K562 (cell line): ENCODE data around the gene OBSL1. TPM values are rescaled to one million over a fixed set of nuclear protein-coding genes. Genes with fewer than 3 reads are reported as not detected.

ENCODE experiments used
- ARID2 ChIP-seq: fragments of 450-650 bp; IDR thresholded peaks from 2 replicates; pipeline ENCODE4 v1.6.1; 2017; ENCODE audit warnings: antibody characterized with exemption, mild to moderate bottlenecking
- BRD9 ChIP-seq: fragments of 450-650 bp; IDR thresholded peaks from 2 replicates; pipeline ENCODE4 v1.6.1; 2018; ENCODE audit warnings: low read depth; ENCODE audit not compliant: partially characterized antibody
- C11orf30 ChIP-seq: fragments of 450-650 bp; IDR thresholded peaks from 2 replicates; pipeline ENCODE4 v1.6.1; 2016; ENCODE audit warnings: low read depth, mild to moderate bottlenecking
- CEBPB ChIP-seq: fragments of 450-650 bp; IDR thresholded peaks from 2 replicates; pipeline ENCODE4 v1.6.1; 2016; ENCODE audit warnings: missing genetic modification characterization, missing compliant biosample characterization
- CHAMP1 ChIP-seq: fragments of 450-650 bp; IDR thresholded peaks from 2 replicates; pipeline ENCODE4 v1.6.1; 2016; ENCODE audit warnings: mild to moderate bottlenecking
- FOXJ2 ChIP-seq: fragments of 200-800 bp; sonication (Bioruptor generic); IDR thresholded peaks from 2 replicates; pipeline ENCODE4 v1.6.1; 2016; ENCODE audit warnings: missing genetic modification characterization, missing compliant biosample characterization
- HDAC3 ChIP-seq: fragments of 450-650 bp; IDR thresholded peaks from 2 replicates; pipeline ENCODE4 v1.6.1; 2018; ENCODE audit warnings: borderline replicate concordance, mild to moderate bottlenecking, moderate library complexity; ENCODE audit not compliant: partially characterized antibody
- HMGXB4 ChIP-seq: sonication (generic); formaldehyde crosslinking; IDR thresholded peaks from 2 replicates; pipeline ENCODE4 v1.8.1; 2023; ENCODE audit warnings: mild to moderate bottlenecking, missing genetic modification reagents
- KDM4B ChIP-seq, 2 experiments: fragments of 450-650 bp in 1 of 2; sonication (generic) in 1 of 2; IDR thresholded peaks; 2 replicates each; pipeline ENCODE4 v1.6.1; 2016 to 2017; ENCODE audit warnings: borderline replicate concordance in 2 of 2, antibody characterized with exemption in 1 of 2, low read depth in 1 of 2, mild to moderate bottlenecking in 1 of 2
- NFATC3 ChIP-seq: fragments of 450-650 bp; IDR thresholded peaks from 2 replicates; pipeline ENCODE4 v1.6.1; 2017; ENCODE audit warnings: mild to moderate bottlenecking
- NFIC ChIP-seq: fragments of 450-650 bp; IDR thresholded peaks from 2 replicates; pipeline ENCODE4 v1.6.1; 2017; ENCODE audit warnings: mild to moderate bottlenecking, inconsistent platforms
- NFRKB ChIP-seq: fragments of 450-650 bp; IDR thresholded peaks from 2 replicates; pipeline ENCODE4 v1.6.1; 2016; ENCODE audit warnings: low read depth
- PHB ChIP-seq: fragments of 250-450 bp; sonication (Bioruptor Pico); IDR thresholded peaks from 2 replicates; pipeline ENCODE4 v1.5.0; 2021
- RNF219 ChIP-seq: fragments of 250-450 bp; sonication (Bioruptor Pico); IDR thresholded peaks from 2 replicates; pipeline ENCODE4 v1.5.0; 2022; ENCODE audit warnings: mild to moderate bottlenecking
- SIN3B ChIP-seq: fragments of 450-650 bp; IDR thresholded peaks from 2 replicates; pipeline ENCODE4 v1.6.1; 2017; ENCODE audit warnings: low read depth, mild to moderate bottlenecking, moderate library complexity
- SMARCA5 ChIP-seq: fragments of 450-650 bp; IDR thresholded peaks from 2 replicates; pipeline ENCODE4 v1.6.1; 2016
- STAG1 ChIP-seq: sonication (generic); formaldehyde crosslinking; IDR thresholded peaks from 2 replicates; pipeline ENCODE4 v1.5.0; 2020; ENCODE audit warnings: missing genetic modification reagents, borderline replicate concordance
- ZKSCAN1 ChIP-seq: fragments of 150-350 bp; IDR thresholded peaks from 2 replicates; pipeline ENCODE4 v1.6.1; 2016; ENCODE audit warnings: low read depth, low read length
- ZNF384 ChIP-seq: IDR thresholded peaks from 2 replicates; pipeline ENCODE4 v1.6.1; 2012; ENCODE audit warnings: low read depth, low read length, improper control_type of control experiment
- ZNF586 ChIP-seq: fragments of 450-650 bp; formaldehyde crosslinking; conservative IDR thresholded peaks from 2 replicates; pipeline ENCODE4 v1.4.0; 2020; ENCODE audit warnings: mild to moderate bottlenecking, moderate library complexity
- ZNF668 ChIP-seq: fragments of 250-450 bp; sonication (Bioruptor Pico); IDR thresholded peaks from 2 replicates; pipeline ENCODE4 v1.8.0; 2022; ENCODE audit warnings: mild to moderate bottlenecking, inconsistent platforms
- polyA plus RNA-seq, 8 experiments: library from polyadenylated mRNA; depleted of rRNA in 4 of 8; stranded (reverse) in 5 of 8; unstranded in 3 of 8; fragments of >200 nt; fragmentation: Nextera tagmentation in 2 of 8; fragmentation: Illumina TruSeq in 1 of 8; extraction: Ambion mirVana in 2 of 8; extraction: Trizol in 1 of 8; gene quantifications; 2 replicates each; pipeline versions ENCODE4 v1.2.1 to v1.2.3, GENCODE V29; 2011 to 2014; ENCODE audit warnings: inconsistent platforms in 1 of 8, missing spikeins in 1 of 8
- total RNA-seq, 7 experiments: library from RNA; depleted of rRNA in 6 of 7; stranded (reverse); fragments of >200 nt in 6 of 7; fragmentation: Illumina TruSeq in 2 of 7; extraction: Trizol in 2 of 7; gene quantifications; 2 replicates each; pipeline versions ENCODE4 v1.2.1 to v1.2.3, GENCODE V29; 2011 to 2021; ENCODE audit warnings: low replicate concordance in 1 of 7
- TF ChIP-seq, protein P1 (sequence below): fragments of 250-450 bp; sonication (Bioruptor Pico); IDR thresholded peaks from 2 replicates; pipeline ENCODE4 v1.9.0; 2021; ENCODE audit warnings: mild to moderate bottlenecking
- TF ChIP-seq, protein P2 (sequence below): fragments of 250-450 bp; sonication (Bioruptor Pico); IDR thresholded peaks from 2 replicates; pipeline ENCODE4 v1.8.0; 2021; ENCODE audit warnings: moderate library complexity, mild to moderate bottlenecking, inconsistent platforms

Gene OBSL1
- total and polyA plus RNA-seq, 9 of the 15 experiments (the other 6 are each of a cell fraction or from before 2014, with no cell fraction given): 1.2 to 26.6 (median 8.6) TPM

DNA sequence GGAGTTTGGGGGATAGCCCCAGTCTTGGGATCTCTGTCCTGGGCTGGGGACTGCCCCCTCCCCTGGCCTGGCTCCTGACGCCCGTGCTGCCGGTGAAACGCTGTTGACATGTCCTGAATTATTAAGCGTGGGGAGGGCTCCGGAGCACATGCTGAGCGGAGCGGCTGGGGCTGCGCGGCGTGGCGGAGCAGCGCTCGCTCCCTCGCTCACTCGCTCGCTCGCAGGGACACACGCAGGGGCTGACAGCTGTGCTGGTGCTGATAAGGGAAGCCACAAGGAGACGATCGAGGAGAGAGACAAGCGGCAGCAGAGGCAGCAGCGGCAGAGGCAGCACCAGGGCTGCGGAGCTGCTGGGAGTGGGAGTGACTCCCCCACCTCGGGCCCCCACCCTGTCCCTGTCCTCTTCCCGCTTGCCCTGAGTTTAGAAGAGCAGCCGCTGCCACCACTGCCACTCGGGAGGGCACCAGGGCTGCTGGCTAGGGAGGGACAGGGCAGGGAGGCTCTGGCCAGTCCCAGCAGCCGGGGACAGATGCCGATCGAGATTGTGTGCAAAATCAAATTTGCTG, 57.1 kb downstream of the OBSL1 start, which contains the start of gene ASIC4 (continued):
- no peak for TF ChIP-seq RNF219 (CRISPR knock-in tag)
- no peak for TF ChIP-seq ARID2
- TF ChIP-seq ZNF586: no peak
- no peak for TF ChIP-seq SMARCA5
- TF ChIP-seq CEBPB (tag): no peak
- TF ChIP-seq C11orf30: no peak
- peak; percentile 65 for TF ChIP-seq HDAC3
- TF ChIP-seq ZKSCAN1: peak; percentile 38; the same call in 1 of the 2 replicates
- no peak for TF ChIP-seq NFRKB
- TF ChIP-seq SIN3B: no peak
- TF ChIP-seq CHAMP1: no peak
- TF ChIP-seq NFATC3: no peak
- TF ChIP-seq BRD9: no peak
- no peak for TF ChIP-seq ZNF384
- no peak for TF ChIP-seq STAG1
- no peak for TF ChIP-seq HMGXB4 (CRISPR knock-in tag)
- peak; percentile 85; the same call in 1 of the 2 replicates for TF ChIP-seq FOXJ2 (tag)
- no peak for TF ChIP-seq PHB (CRISPR knock-in tag)
- TF ChIP-seq ZNF668 (CRISPR knock-in tag): no peak
- TF ChIP-seq KDM4B (IDR thresholded peaks at IDR 0.05; ENCODE audit: borderline replicate concordance in 2 of 2, low read depth in 1 of 2): no peak; a peak in 1 of 4 replicates
- TF ChIP-seq, protein P1, sequence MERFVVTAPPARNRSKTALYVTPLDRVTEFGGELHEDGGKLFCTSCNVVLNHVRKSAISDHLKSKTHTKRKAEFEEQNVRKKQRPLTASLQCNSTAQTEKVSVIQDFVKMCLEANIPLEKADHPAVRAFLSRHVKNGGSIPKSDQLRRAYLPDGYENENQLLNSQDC (CRISPR knock-in tag): no peak
- peak; percentile 83 for TF ChIP-seq NFIC
- TF ChIP-seq, protein P2, sequence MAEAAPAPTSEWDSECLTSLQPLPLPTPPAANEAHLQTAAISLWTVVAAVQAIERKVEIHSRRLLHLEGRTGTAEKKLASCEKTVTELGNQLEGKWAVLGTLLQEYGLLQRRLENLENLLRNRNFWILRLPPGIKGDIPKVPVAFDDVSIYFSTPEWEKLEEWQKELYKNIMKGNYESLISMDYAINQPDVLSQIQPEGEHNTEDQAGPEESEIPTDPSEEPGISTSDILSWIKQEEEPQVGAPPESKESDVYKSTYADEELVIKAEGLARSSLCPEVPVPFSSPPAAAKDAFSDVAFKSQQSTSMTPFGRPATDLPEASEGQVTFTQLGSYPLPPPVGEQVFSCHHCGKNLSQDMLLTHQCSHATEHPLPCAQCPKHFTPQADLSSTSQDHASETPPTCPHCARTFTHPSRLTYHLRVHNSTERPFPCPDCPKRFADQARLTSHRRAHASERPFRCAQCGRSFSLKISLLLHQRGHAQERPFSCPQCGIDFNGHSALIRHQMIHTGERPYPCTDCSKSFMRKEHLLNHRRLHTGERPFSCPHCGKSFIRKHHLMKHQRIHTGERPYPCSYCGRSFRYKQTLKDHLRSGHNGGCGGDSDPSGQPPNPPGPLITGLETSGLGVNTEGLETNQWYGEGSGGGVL: no peak
